Measurements from ENCODE around the gene CHRD. TPM values are rescaled to one million over a fixed set of nuclear protein-coding genes. Genes with fewer than 3 reads are reported as not detected.

CHRD gene
- total RNA-seq, 2 experiments from 2014 or later = not detected

DNA sequence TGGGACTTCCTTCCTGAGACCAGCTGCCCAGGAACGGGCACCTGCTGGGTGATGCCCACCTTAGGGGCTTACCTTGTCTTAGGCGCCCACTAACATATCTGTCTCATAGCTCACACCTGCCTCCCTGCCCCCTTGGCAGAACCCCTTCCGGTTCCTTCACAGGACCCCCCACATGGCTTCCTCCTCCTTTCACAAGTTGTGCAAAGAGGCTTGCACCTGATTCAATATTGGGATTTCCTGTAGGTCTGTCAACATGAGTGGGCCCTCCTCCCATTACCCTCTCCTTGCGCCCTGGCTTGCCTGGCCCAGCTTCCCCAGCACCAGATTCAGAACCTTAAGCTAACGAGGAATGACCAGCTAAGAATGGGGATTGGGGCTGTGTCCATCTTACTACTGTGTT lies 2.5 kb upstream of the CHRD start:
- ATAC-seq (no peak), DNase-seq (no peak)
- ChIA-PET POLR2A (no interaction called here), CTCF (no interaction called here)
- Mint-ChIP-seq H3K27ac (no peak overlapping the region), H3K9me3 (no peaks in the 10 kb centered on the region), H3K27me3 (peaks cover 38% of the 10 kb centered on the region), H3K4me1 (ENCODE audit: low read depth) (peaks cover 3% of the 10 kb centered on the region), H3K4me3 (no peak overlapping the region), H3K36me3 (ENCODE audit: low read depth) (no peaks in the 10 kb centered on the region)
- TF ChIP-seq, protein P1, sequence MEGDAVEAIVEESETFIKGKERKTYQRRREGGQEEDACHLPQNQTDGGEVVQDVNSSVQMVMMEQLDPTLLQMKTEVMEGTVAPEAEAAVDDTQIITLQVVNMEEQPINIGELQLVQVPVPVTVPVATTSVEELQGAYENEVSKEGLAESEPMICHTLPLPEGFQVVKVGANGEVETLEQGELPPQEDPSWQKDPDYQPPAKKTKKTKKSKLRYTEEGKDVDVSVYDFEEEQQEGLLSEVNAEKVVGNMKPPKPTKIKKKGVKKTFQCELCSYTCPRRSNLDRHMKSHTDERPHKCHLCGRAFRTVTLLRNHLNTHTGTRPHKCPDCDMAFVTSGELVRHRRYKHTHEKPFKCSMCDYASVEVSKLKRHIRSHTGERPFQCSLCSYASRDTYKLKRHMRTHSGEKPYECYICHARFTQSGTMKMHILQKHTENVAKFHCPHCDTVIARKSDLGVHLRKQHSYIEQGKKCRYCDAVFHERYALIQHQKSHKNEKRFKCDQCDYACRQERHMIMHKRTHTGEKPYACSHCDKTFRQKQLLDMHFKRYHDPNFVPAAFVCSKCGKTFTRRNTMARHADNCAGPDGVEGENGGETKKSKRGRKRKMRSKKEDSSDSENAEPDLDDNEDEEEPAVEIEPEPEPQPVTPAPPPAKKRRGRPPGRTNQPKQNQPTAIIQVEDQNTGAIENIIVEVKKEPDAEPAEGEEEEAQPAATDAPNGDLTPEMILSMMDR (IDR thresholded peaks at IDR 0.05) = no peak
- intact Hi-C loops (cut with micrococcal nuclease) = no loop called here

DNA sequence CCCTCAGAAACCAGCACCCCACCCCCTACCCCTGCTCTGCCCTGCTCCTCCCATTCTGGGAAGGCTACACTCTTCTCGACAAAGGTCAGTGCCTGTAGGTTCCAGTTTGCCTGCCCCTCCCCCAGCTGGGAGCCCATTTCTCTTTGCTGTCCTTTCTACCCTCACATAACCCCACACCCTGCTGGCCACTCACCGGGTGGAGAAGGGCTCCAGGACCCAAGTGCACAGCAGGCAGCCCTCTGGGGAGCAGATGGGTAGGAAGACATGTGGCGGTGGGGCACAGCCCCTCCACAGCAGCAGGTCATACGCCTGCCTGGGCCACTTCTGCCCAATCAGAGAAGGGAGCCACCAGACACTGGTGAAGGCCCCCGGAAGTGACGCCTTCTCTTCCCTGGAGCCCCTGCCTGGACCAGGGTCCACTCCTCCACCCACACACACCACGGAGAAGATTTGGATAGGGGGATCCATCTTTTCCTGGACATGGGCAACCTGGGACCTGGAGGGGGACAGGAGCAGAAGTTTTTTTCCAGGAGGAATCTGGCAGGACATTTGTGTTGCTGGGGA lies 1.9 kb upstream of the CHRD start, which contains the start of gene THPO:
THPO (minus strand) TSS at position 326 of the 564 bp plus-strand sequence. CDS start 1,948 bp downstream, outside the sequence.
- Mint-ChIP-seq H3K36me3 (ENCODE audit: low read depth) (no peaks in the 10 kb centered on the region), H3K27ac (no peak within 1 kb of the TSS), H3K4me1 (ENCODE audit: low read depth) (peaks cover 3% of the 10 kb centered on the region), H3K4me3 (peak within 1 kb of the TSS; percentile 33), H3K27me3 (peaks cover 43% of the 10 kb centered on the region), H3K9me3 (no peaks in the 10 kb centered on the region)
- POLR2A ChIA-PET = no interaction called here
- ATAC-seq (no peak), DNase-seq (no peak)
- CTCF ChIA-PET = interaction anchor here (1.2 kb wide), 1 partner anchor 136 kb away, joined by 3 read pairs; no protein-coding TSS in a partner anchor
- intact Hi-C loops (cut with micrococcal nuclease) = no loop called here
- TF ChIP-seq, protein P1 (IDR thresholded peaks at IDR 0.05) = no peak

DNA sequence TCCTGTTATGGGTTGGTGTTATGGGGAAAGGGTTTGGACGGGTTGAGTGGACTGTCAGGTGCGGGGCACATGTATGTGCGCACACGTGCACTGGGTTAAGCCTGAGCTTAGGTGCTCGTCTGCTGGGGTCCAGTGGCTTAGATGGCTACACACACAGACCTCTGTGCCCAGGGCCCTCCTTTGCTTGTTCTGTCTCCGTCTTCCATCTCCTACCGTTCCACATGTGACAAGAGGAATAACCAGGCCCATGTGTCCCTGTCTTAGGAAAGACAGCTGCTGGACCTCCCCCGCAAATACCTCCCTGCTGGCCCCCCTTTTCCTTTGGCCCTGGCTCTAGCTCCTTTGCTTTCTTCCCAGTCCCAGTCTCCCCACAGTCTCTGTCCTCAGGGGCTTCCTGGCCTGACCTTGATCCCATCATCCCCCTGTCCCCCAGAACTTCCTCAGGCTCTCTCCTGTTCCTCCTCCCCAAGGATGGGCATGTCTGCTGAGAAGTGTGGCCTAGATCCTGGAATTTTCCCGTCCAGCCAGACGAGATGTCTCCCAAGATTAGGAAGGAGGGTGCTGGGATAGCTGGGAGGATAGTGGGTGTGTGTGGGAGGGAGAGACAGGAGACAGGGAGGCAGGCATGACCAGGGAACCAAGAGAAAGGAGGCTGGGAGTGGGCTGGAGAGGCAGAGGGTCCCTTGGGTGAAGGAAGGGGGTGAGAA lies 1.1 kb upstream of the CHRD start:
- H3K4me1 Mint-ChIP-seq (ENCODE audit: low read depth) = peaks cover 3% of the 10 kb centered on the region
- H3K9me3 Mint-ChIP-seq = no peaks in the 10 kb centered on the region
- H3K27me3 Mint-ChIP-seq = peaks cover 45% of the 10 kb centered on the region
- H3K36me3 Mint-ChIP-seq (ENCODE audit: low read depth) = no peaks in the 10 kb centered on the region
- CTCF ChIA-PET = interaction anchor here (1.2 kb wide), 1 partner anchor 135 kb away, joined by 3 read pairs; no protein-coding TSS in a partner anchor
- POLR2A ChIA-PET = no interaction called here
- intact Hi-C loops (cut with micrococcal nuclease) = no loop called here
- TF ChIP-seq, protein P1 (IDR thresholded peaks at IDR 0.05) = no peak
- H3K4me3 Mint-ChIP-seq = peak overlapping the region; percentile 33
- H3K27ac Mint-ChIP-seq = no peak overlapping the region
- DNase-seq = no peak
- ATAC-seq = no peak

DNA sequence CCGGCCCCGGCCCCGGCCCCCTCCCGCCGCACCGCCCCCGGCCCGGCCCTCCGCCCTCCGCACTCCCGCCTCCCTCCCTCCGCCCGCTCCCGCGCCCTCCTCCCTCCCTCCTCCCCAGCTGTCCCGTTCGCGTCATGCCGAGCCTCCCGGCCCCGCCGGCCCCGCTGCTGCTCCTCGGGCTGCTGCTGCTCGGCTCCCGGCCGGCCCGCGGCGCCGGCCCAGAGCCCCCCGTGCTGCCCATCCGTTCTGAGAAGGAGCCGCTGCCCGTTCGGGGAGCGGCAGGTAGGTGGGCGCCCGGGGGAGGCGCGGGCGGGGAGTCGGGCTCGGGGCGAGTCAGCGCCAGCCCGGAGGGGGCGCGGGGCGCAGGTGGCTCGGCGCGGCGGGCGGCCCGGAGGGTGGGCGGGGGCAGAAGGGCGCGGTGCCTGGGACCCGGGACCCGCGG lies 352 bp downstream of the CHRD start:
- intact Hi-C loops (cut with micrococcal nuclease) = no loop called here
- no peak overlapping the region for H3K4me3 Mint-ChIP-seq
- H3K4me1 Mint-ChIP-seq (ENCODE audit: low read depth) = peaks cover 3% of the 10 kb centered on the region
- H3K27ac Mint-ChIP-seq = no peak overlapping the region
- TF ChIP-seq, protein P1 (IDR thresholded peaks at IDR 0.05) = no peak
- H3K36me3 Mint-ChIP-seq (ENCODE audit: low read depth) = no peaks in the 10 kb centered on the region
- DNase-seq = peak; percentile 23
- ChIA-PET POLR2A (interaction anchor here (1.5 to 2.0 kb wide), 2 partner anchors 12 to 21 kb away, joined by 4 to 5 read pairs; no protein-coding TSS in a partner anchor), CTCF (interaction anchor here (1.5 to 2.3 kb wide), 2 partner anchors 8 to 134 kb away, joined by 3 to 12 read pairs; no protein-coding TSS in a partner anchor)
- peak; percentile 37 for ATAC-seq
- H3K9me3 Mint-ChIP-seq = no peaks in the 10 kb centered on the region
- peaks cover 50% of the 10 kb centered on the region for H3K27me3 Mint-ChIP-seq
